ENCODE data around the gene ICE2.

ICE2 gene

GRCh38 chr15:60478566-60479360, at the start of gene ICE2:
ICE2 (minus strand) TSS chr15:60479142; CDS start chr15:60477977, 1,165 bp downstream.
- peak; percentile 92 to 94 for DNase-seq (ENCODE audit: low read depth in 2 of 2)

- no peak for DNase-seq (ENCODE audit: low read depth in 2 of 2)
Measured at GRCh38 chr15:60528530-60528929, 49.6 kb upstream of the ICE2 start.

- no peak for DNase-seq (ENCODE audit: low read depth in 2 of 2)
Measured at GRCh38 chr15:60527456-60527855, 48.5 kb upstream of the ICE2 start.

DNA sequence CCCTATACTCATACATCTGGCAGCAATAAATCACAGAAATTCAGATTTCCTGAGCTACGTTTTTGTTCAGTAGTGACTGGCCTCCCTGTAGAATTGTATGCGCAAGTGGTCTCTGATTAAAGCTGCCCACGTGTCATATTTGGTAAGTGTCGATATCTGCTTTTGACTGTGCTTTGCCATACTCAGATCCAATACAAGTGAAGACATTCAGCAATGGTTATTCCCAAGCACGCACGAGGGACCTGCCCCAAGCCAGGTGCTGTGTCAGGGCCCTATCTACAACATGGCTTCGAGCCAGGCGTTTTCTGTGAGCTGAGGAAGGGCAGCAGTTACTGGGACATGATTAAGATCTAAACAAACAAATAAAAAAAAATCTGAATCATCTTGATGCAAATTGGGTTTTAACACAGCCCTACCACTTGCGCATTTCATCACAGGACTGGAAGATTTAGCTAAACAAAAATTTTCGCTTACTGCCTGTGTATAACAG, 47.2 kb upstream of the ICE2 start:
- DNase-seq (ENCODE audit: low read depth in 2 of 2): no peak

GRCh38 chr15:60525341-60526039, 46.5 kb upstream of the ICE2 start:
- DNase-seq (ENCODE audit: low read depth in 2 of 2): no peak

DNA sequence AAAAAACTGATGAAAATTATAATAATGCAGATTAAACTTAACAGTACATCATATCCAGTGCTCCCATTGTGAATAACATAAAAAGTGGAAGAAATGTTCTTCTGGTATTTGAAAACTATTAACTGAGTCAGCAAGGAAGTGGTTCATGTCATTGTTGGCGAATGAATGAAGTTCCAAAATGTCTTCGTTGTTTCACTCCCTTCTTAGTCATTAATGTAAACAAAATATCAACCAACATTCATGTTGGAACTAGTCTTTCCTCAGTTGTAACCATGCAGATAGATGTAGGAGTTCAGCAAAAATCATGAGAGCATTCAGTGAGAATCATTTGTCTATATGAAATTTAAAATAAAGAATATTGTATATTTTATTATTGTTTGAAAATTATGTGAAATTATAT, 44.1 kb upstream of the ICE2 start:
- no peak for DNase-seq (ENCODE audit: low read depth in 2 of 2)

- peak; percentile 70 to 77 for DNase-seq (ENCODE audit: low read depth in 2 of 2)
Measured at GRCh38 chr15:60520825-60521368, 42.0 kb upstream of the ICE2 start.

- no peak for DNase-seq (ENCODE audit: low read depth in 2 of 2)
Measured at GRCh38 chr15:60520013-60520824, 41.3 kb upstream of the ICE2 start.

DNA sequence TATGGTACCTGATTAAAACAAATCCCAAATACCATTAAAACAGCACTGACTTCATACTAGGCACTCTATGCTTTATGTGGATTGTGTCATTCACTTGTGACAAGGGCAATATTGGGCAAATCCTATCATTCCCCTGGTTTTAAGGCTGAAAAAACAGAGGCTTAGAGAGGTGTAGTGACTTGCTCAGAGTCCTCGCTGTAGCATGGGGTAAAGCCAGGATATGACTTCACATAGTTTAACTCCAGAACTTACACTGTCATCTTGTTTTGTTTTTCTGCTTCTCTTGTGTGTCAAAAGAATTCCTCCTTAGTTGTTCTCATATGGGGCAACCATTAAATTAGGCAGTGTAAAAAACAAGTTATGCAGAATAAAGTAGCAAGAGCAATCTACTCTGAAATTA, 40.3 kb upstream of the ICE2 start:
- no peak for DNase-seq (ENCODE audit: low read depth in 2 of 2)

DNA sequence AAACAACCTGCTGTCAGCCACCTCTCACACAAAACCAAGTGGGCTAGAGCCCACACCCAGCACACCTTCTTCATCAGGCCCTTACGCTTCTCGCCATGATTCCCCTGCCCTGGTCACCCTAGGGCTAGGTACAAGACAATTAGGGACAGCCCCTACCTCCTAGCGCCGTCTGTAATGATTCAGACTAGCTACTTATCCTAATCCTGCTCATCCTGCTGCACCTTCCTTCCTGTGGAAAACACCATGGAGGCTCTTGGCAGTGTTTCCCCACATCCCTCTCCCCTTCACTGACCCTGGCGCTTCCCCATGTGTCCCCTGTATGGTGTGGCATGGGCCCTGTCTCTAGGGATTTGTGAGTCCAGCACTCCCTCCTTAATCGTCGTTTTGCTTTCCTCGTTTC, 39.6 kb upstream of the ICE2 start:
- DNase-seq (ENCODE audit: low read depth in 2 of 2): no peak

- DNase-seq (ENCODE audit: low read depth in 2 of 2): no peak
Measured at GRCh38 chr15:60514261-60514881, 35.4 kb upstream of the ICE2 start.

- no peak for DNase-seq (ENCODE audit: low read depth in 2 of 2)
Measured at GRCh38 chr15:60513676-60514075, 34.7 kb upstream of the ICE2 start.

DNA sequence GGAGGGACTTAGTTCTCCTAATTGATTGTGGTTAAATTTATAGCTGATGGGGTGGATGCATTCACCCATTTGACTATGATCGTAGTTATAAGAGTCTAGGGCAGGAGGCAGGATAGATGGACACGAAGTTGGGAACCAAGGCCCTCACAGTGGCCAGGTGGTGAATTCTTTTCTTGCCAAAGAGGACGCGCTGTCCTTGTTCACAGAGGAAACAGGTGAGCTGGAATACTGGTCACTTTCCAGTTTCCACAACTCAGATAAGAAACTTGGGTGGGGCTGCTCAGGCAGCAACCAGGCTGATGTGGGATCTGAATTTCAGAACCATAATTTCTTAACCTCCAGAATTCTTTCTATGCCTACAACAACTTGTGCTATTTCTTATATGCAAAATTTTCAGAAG, 34.0 kb upstream of the ICE2 start:
- no peak for DNase-seq (ENCODE audit: low read depth in 2 of 2)

- no peak for DNase-seq (ENCODE audit: low read depth in 2 of 2)
Measured at GRCh38 chr15:60511351-60512031, 32.5 kb upstream of the ICE2 start.

DNA sequence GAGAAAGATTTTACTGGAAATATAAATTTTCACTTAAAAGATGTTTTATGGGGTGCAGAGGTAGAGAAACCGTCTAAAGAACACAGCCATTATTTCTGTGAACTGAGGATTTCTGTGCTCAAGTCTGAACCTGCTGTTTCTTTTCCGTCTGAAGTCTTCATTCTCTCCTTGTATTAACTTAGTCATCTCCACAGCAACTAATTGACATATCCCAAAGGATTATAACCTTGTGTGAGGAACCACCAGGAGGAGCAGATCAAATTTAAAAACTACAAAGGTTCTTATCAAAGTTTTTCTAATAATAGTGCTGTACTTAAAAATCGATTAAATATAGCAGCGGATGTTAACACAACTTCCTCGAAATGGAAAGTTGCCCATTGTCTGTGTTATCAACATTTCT, 31.1 kb upstream of the ICE2 start:
- DNase-seq (ENCODE audit: low read depth in 2 of 2): no peak

GRCh38 chr15:60509470-60509869, 30.5 kb upstream of the ICE2 start:
- no peak for DNase-seq (ENCODE audit: low read depth in 2 of 2)

DNA sequence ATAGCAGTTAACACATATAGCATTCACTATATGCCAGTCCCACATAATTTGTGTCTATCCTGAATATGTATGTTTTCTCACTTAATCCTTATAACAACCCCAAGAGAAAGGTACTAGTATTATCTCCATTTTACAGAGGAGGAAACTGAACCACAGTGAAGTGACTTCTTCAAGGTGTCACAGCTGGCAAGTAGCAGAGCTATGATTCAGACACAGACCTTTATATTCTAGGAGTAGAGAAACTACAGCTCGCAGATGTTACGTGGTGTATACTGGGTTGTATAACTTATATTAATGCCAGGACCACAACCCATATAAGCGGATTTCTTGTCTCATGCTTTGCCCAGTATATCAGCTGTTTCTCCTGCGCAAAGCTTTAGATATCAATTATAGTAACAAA, 29.5 kb upstream of the ICE2 start:
- no peak for DNase-seq (ENCODE audit: low read depth in 2 of 2)

GRCh38 chr15:60507596-60508424, 28.9 kb upstream of the ICE2 start:
- DNase-seq (ENCODE audit: low read depth in 2 of 2): no peak

GRCh38 chr15:60496853-60497252, 17.9 kb upstream of the ICE2 start:
- DNase-seq (ENCODE audit: low read depth in 2 of 2): no peak

GRCh38 chr15:60494108-60494507, 15.2 kb upstream of the ICE2 start:
- DNase-seq (ENCODE audit: low read depth in 2 of 2): no peak
